WI38 (cell line): ENCODE results near the gene MYEF2.

ENCODE experiments used
- H3K4me3 ChIP-seq: 2 replicates; pipeline ENCODE4 v1.5.1; 2011; ENCODE audit warnings: low read depth, mild to moderate bottlenecking, control low read depth, low read length
- CTCF ChIP-seq: IDR thresholded peaks from 2 replicates; pipeline ENCODE4 v1.5.1; 2012; ENCODE audit warnings: low read depth, mild to moderate bottlenecking, control low read depth, low read length

The MYEF2 gene

GRCh38 chr15:48149858-48150257 is 28.2 kb downstream of the MYEF2 start:
- TF ChIP-seq CTCF = no peak
- no peak overlapping the region for H3K4me3 ChIP-seq

- no peak overlapping the region for H3K4me3 ChIP-seq
- no peak for TF ChIP-seq CTCF
These were observed 30.7 kb downstream of the MYEF2 start for GRCh38 chr15:48147358-48147757.

- no peak for TF ChIP-seq CTCF
- no peak overlapping the region for H3K4me3 ChIP-seq
These were observed 32.2 kb downstream of the MYEF2 start for GRCh38 chr15:48145923-48146322.

GRCh38 chr15:48144889-48145288 is 33.2 kb downstream of the MYEF2 start:
- peak overlapping the region; percentile 35 for H3K4me3 ChIP-seq
- no peak for TF ChIP-seq CTCF

GRCh38 chr15:48143856-48144255 is 34.2 kb downstream of the MYEF2 start:
- H3K4me3 ChIP-seq = no peak overlapping the region; the same call in 1 of the 2 replicates
- TF ChIP-seq CTCF = no peak

GRCh38 chr15:48132874-48133273 is 45.2 kb downstream of the MYEF2 start:
- H3K4me3 ChIP-seq = no peak overlapping the region
- TF ChIP-seq CTCF = no peak

- no peak for TF ChIP-seq CTCF
These were observed 46.8 kb downstream of the MYEF2 start for GRCh38 chr15:48131324-48131723.

More at GRCh38 chr15:48131324-48131723, 46.8 kb downstream of the MYEF2 start:
- H3K4me3 ChIP-seq = no peak overlapping the region
